HepG2 (cell line): Measurements from ENCODE around the gene DHX16. TPM values are rescaled to one million over a fixed set of nuclear protein-coding genes. Genes with fewer than 3 reads are reported as not detected.

Source experiments
- CREBL2 ChIP-seq: sonication (generic); formaldehyde crosslinking; IDR thresholded peaks from 2 replicates; pipeline ENCODE4 v1.8.1; 2023; ENCODE audit warnings: missing genetic modification reagents, mild to moderate bottlenecking, borderline replicate concordance
- E2F1 ChIP-seq: sonication (generic); formaldehyde crosslinking; IDR thresholded peaks from 2 replicates; pipeline ENCODE4 v1.5.0; 2020; ENCODE audit warnings: missing genetic modification reagents
- KDM2A ChIP-seq: sonication (generic); formaldehyde crosslinking; IDR thresholded peaks from 2 replicates; pipeline ENCODE4 v1.4.0; 2020; ENCODE audit warnings: low read depth, missing genetic modification reagents, borderline replicate concordance
- TSC22D2 ChIP-seq: sonication (generic); formaldehyde crosslinking; IDR thresholded peaks from 2 replicates; pipeline ENCODE4 v1.5.1; 2020; ENCODE audit warnings: missing genetic modification reagents, mild to moderate bottlenecking, borderline replicate concordance
- ZNF280D ChIP-seq: sonication (generic); formaldehyde crosslinking; IDR thresholded peaks from 2 replicates; pipeline ENCODE4 v1.5.1; 2020; ENCODE audit warnings: mild to moderate bottlenecking, missing genetic modification reagents
- ZNF329 ChIP-seq: sonication (generic); formaldehyde crosslinking; IDR thresholded peaks from 2 replicates; pipeline ENCODE4 v1.9.0; 2021; ENCODE audit warnings: low read depth, mild to moderate bottlenecking, missing genetic modification reagents
- ZNF580 ChIP-seq: IDR thresholded peaks from 2 replicates; pipeline ENCODE4 v1.6.1; 2016; ENCODE audit warnings: low read depth, borderline replicate concordance
- ZNF772 ChIP-seq: sonication (generic); formaldehyde crosslinking; IDR thresholded peaks from 2 replicates; pipeline ENCODE4 v1.5.0; 2020; ENCODE audit warnings: mild to moderate bottlenecking, missing genetic modification reagents
- ZNF878 ChIP-seq: sonication (generic); formaldehyde crosslinking; IDR thresholded peaks from 2 replicates; pipeline ENCODE4 v1.8.1; 2023; ENCODE audit warnings: mild to moderate bottlenecking, missing genetic modification reagents, moderate library complexity
- polyA plus RNA-seq, 8 experiments: library from polyadenylated mRNA; depleted of rRNA in 3 of 8; stranded (reverse) in 7 of 8; unstranded in 1 of 8; fragments of >200 nt; fragmentation: Illumina TruSeq in 4 of 8; extraction: Trizol in 4 of 8; gene quantifications; 2 replicates each; pipeline versions ENCODE4 v1.2.1 to v1.2.3, GENCODE V29; 2011 to 2016; ENCODE audit warnings: low read depth in 4 of 8, missing spikeins in 1 of 8, mixed read lengths in 1 of 8; ENCODE audit not compliant: insufficient read depth in 1 of 8
- total RNA-seq, 5 experiments: library from RNA; depleted of rRNA; stranded (reverse); fragments of >200 nt; fragmentation: Illumina TruSeq; extraction: Trizol; gene quantifications; 2 replicates each; pipeline ENCODE4 v1.2.3, GENCODE V29; 2016; ENCODE audit warnings: low read depth in 1 of 5

DHX16 gene
- total and polyA plus RNA-seq, 2 of the 13 experiments (the other 11 are each of a cell fraction or from before 2014, with no cell fraction given) = 57.0 to 58.5 TPM

GRCh38 chr6:30616811-30617564, 55.8 kb downstream of the DHX16 start, which contains the start of gene PPP1R10 (continued):
- peak; percentile 62; the same call in 1 of the 2 replicates for TF ChIP-seq ZNF878
- TF ChIP-seq ZNF329 = no peak
- TF ChIP-seq KDM2A (CRISPR knock-in tag) = peak; percentile 71
- TF ChIP-seq E2F1 (CRISPR knock-in tag) = peak; percentile 70
- peak; percentile 96 for TF ChIP-seq ZNF772
- no peak for TF ChIP-seq TSC22D2 (CRISPR knock-in tag)
- peak; percentile 48 for TF ChIP-seq ZNF580 (CRISPR knock-in tag)
- TF ChIP-seq CREBL2 (CRISPR knock-in tag) = no peak
- TF ChIP-seq ZNF280D (CRISPR knock-in tag) = no peak
